Measurements from ENCODE around the gene PPP6R2.

Gene PPP6R2

DNA sequence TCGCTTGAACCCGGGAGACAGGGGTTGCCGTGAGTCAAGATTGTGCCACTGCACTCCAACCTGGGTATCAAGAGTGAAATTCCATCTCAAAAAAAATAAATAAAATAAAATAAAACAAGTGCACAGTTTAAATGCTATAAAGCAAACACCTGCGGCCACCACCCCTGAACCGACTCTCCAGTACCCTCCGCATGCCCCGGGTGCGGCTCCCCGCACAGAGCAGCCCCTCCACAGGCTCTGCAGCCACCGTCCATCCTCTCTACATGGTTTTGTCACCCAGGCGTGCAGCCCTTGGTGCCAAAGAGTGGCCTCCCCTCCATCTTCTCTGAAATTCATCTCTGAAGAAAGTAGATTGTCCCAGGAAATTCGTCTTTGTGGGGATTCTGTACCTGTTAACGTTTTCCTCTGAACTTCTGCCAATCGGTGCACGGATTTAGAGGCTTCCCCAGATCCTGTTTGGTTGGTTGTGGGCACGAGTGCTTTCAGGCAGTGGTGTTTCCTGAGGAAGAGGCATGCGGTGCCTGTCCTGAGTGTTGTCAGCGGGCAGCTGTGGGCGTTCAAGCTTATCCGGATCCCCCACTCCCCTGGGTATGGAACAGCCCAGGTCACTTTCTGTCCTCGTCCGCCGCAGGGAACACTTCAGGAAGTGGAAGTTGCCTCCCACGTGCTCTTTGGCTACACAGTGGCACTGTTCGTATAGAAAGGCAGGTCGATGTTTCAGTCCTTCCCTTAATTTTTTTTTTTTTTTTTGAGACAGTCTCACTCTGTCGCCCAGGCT is 147.6 kb downstream of the PPP6R2 start:
- Histone ChIP-seq H3K9me3 (ENCODE audit: severe bottlenecking) (no peaks in the 10 kb centered on the region), H3K27me3 (ENCODE audit: insufficient read depth, low read depth, severe bottlenecking) (no peaks in the 10 kb centered on the region), H3K27ac (no peak overlapping the region), H3K4me3 (ENCODE audit: low read depth, low read length) (no peak overlapping the region), H3K36me3 (no peaks in the 10 kb centered on the region)
- TF ChIP-seq, protein P1, sequence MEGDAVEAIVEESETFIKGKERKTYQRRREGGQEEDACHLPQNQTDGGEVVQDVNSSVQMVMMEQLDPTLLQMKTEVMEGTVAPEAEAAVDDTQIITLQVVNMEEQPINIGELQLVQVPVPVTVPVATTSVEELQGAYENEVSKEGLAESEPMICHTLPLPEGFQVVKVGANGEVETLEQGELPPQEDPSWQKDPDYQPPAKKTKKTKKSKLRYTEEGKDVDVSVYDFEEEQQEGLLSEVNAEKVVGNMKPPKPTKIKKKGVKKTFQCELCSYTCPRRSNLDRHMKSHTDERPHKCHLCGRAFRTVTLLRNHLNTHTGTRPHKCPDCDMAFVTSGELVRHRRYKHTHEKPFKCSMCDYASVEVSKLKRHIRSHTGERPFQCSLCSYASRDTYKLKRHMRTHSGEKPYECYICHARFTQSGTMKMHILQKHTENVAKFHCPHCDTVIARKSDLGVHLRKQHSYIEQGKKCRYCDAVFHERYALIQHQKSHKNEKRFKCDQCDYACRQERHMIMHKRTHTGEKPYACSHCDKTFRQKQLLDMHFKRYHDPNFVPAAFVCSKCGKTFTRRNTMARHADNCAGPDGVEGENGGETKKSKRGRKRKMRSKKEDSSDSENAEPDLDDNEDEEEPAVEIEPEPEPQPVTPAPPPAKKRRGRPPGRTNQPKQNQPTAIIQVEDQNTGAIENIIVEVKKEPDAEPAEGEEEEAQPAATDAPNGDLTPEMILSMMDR (IDR thresholded peaks at IDR 0.05; ENCODE audit: low read depth, low read length), result no peak
- DNase-seq, result no peak

All from WERI-Rb-1 (cell line).